NCI-H1436 (cell line): ENCODE results near the gene SRSF8.
A peak's percentile ranks its signal among the peaks of the same experiment; 100 is the strongest.
"Not testable (repeated sequence)": the region's sequence is repeated elsewhere in the genome, so short reads cannot be mapped to it uniquely, and the experiment has no call there.

Experiments
- DNase-seq: peaks from one replicate; lab custom pipeline; 2025; lab: John Stamatoyannopoulos, UW

SRSF8 gene

GRCh38 chr11:95066716-95067038 lies at the start of gene SRSF8:
Gene SRSF8, plus strand, starts transcription at chr11:95066919. Its CDS starts 308 bp downstream, at chr11:95067227.
- peak; percentile 33 for DNase-seq

GRCh38 chr11:95021468-95021867 lies 45.3 kb upstream of the SRSF8 start:
- not testable (repeated sequence) for DNase-seq

GRCh38 chr11:95024958-95025357 lies 41.8 kb upstream of the SRSF8 start, which contains the start of gene KDM4E:
Gene KDM4E, plus strand, starts transcription at chr11:95025258. Its CDS starts 300 bp downstream, at chr11:95025558.
- no peak for DNase-seq

- not testable (repeated sequence) for DNase-seq
These were observed 41.1 kb upstream of the SRSF8 start for GRCh38 chr11:95025594-95025993.

- DNase-seq = no peak
These were observed 38.4 kb upstream of the SRSF8 start for GRCh38 chr11:95028357-95028756.

GRCh38 chr11:95033051-95033450 lies 33.7 kb upstream of the SRSF8 start:
- no peak for DNase-seq

- no peak for DNase-seq
These were observed 31.4 kb upstream of the SRSF8 start for GRCh38 chr11:95035316-95035715.

GRCh38 chr11:95037356-95038035 lies 29.2 kb upstream of the SRSF8 start:
- DNase-seq = not testable (repeated sequence)

- no peak for DNase-seq
These were observed 24.5 kb upstream of the SRSF8 start for GRCh38 chr11:95042239-95042638.

GRCh38 chr11:95042906-95043305 lies 23.8 kb upstream of the SRSF8 start:
- DNase-seq = no peak

GRCh38 chr11:95044010-95044409 lies 22.7 kb upstream of the SRSF8 start:
- no peak for DNase-seq

- DNase-seq = no peak
These were observed 20.9 kb upstream of the SRSF8 start for GRCh38 chr11:95045812-95046211.

GRCh38 chr11:95049122-95049521 lies 17.6 kb upstream of the SRSF8 start, which contains the start of gene KDM4F:
Gene KDM4F, plus strand, starts transcription at chr11:95049422.
- not testable (repeated sequence) for DNase-seq

GRCh38 chr11:95050595-95051202 lies 16.0 kb upstream of the SRSF8 start:
- DNase-seq = no peak

GRCh38 chr11:95054356-95054755 lies 12.4 kb upstream of the SRSF8 start:
- DNase-seq = no peak

GRCh38 chr11:95055283-95055897 lies 11.3 kb upstream of the SRSF8 start:
- DNase-seq = no peak

GRCh38 chr11:95057959-95058358 lies 8.8 kb upstream of the SRSF8 start:
- no peak for DNase-seq

- no peak for DNase-seq
These were observed 8.1 kb upstream of the SRSF8 start for GRCh38 chr11:95058621-95059020.

GRCh38 chr11:95059046-95059445 lies 7.7 kb upstream of the SRSF8 start:
- DNase-seq = no peak

- peak; percentile 12 for DNase-seq
These were observed 1.4 kb upstream of the SRSF8 start for GRCh38 chr11:95065336-95065735.

- peak; percentile 33 for DNase-seq
These were observed 521 bp downstream of the SRSF8 start for GRCh38 chr11:95067039-95067840.

GRCh38 chr11:95067841-95068219 lies 1.1 kb downstream of the SRSF8 start:
- no peak for DNase-seq
